Thoracic aorta (tissue), 2 donors: ENCODE data around the gene GPR107. TPM values are rescaled to one million over a fixed set of nuclear protein-coding genes. Genes with fewer than 3 reads are reported as not detected.

Experiments used
- ATAC-seq: fragments of 150-250 bp; one replicate; pipeline ENCODE4 v1.8.0; 2017; ENCODE audit warnings: low read depth; ENCODE audit not compliant: insufficient number of reproducible peaks, low FRiP score
- DNase-seq: peaks from one replicate; pipeline ENCODE4 v3.0.0-alpha.2; 2020; ENCODE audit warnings: low spot score
- H3K27ac ChIP-seq, 2 donors: fragments of 200-600 bp; sonication (generic); 1 replicate in 1 of 2; 2 replicates in 1 of 2; pipeline ENCODE4 v1.5.1; 2016; ENCODE audit warnings: mild to moderate bottlenecking in 2 of 2, moderate library complexity in 2 of 2
- H3K27me3 ChIP-seq: fragments of 200-600 bp; sonication (generic); replicated peaks from 2 replicates; pipeline ENCODE4 v1.6.0; 2016; ENCODE audit warnings: mild to moderate bottlenecking; ENCODE audit not compliant: insufficient read depth
- H3K36me3 ChIP-seq: fragments of 200-600 bp; sonication (generic); one replicate; pipeline ENCODE4 v1.5.1; 2016
- H3K4me1 ChIP-seq, 2 donors: fragments of 200-600 bp; sonication (generic); 1 replicate in 1 of 2; 2 replicates in 1 of 2; pipeline versions ENCODE4 v1.5.1 to v1.6.0; 2016; ENCODE audit warnings: low read depth in 2 of 2, mild to moderate bottlenecking in 1 of 2; ENCODE audit not compliant: control insufficient read depth in 1 of 2
- H3K4me3 ChIP-seq: fragments of 200-600 bp; sonication (generic); 2 replicates; pipeline ENCODE4 v1.5.1; 2016; ENCODE audit warnings: mild to moderate bottlenecking
- H3K9me3 ChIP-seq: fragments of 200-600 bp; sonication (generic); 2 replicates; pipeline ENCODE4 v1.5.1; 2016
- total RNA-seq, 2 donors: library from RNA; depleted of rRNA; stranded (reverse); fragments of >200 nt; gene quantifications; one replicate each; pipeline versions ENCODE4 v1.1.0 to v1.2.3, GENCODE V29; 2016
- TF ChIP-seq, protein P1 (sequence below): fragments of 200-600 bp; sonication (generic); IDR thresholded peaks from one replicate; pipeline ENCODE4 v1.5.1; 2019; ENCODE audit warnings: antibody characterized with exemption

The GPR107 gene
- total RNA-seq, 2 donors from 2014 or later = 47.5 to 51.9 TPM

DNA sequence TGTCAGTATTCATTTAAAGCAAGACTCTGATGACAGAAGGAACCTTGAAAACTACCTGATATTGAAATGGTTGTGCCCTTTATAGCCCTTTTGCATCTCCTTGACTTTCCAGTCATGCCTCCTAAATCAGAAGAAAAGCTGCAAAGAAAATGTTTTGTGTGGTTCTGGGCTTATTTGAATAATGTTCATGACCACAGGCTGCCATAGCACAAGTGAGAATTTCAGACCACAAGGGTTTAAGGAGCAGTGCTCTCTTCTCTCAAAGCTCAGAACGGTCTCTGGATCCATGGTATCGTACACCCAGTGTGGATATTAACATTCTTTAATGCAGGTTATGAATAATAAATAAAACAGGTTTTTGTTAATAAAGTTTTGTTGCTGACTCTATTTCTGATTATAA is 54.2 kb downstream of the GPR107 start:
- Histone ChIP-seq H3K27me3 (no peaks in the 10 kb centered on the region), H3K4me1 (peaks cover 0 to under 1% of the 10 kb centered on the region in 2 donors), H3K27ac (no peak overlapping the region), H3K9me3 (no peaks in the 10 kb centered on the region), H3K4me3 (no peak overlapping the region), H3K36me3 (peaks cover 13% of the 10 kb centered on the region)
- ATAC-seq = no peak
- no peak for DNase-seq
- TF ChIP-seq, protein P1, sequence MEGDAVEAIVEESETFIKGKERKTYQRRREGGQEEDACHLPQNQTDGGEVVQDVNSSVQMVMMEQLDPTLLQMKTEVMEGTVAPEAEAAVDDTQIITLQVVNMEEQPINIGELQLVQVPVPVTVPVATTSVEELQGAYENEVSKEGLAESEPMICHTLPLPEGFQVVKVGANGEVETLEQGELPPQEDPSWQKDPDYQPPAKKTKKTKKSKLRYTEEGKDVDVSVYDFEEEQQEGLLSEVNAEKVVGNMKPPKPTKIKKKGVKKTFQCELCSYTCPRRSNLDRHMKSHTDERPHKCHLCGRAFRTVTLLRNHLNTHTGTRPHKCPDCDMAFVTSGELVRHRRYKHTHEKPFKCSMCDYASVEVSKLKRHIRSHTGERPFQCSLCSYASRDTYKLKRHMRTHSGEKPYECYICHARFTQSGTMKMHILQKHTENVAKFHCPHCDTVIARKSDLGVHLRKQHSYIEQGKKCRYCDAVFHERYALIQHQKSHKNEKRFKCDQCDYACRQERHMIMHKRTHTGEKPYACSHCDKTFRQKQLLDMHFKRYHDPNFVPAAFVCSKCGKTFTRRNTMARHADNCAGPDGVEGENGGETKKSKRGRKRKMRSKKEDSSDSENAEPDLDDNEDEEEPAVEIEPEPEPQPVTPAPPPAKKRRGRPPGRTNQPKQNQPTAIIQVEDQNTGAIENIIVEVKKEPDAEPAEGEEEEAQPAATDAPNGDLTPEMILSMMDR = no peak

DNA sequence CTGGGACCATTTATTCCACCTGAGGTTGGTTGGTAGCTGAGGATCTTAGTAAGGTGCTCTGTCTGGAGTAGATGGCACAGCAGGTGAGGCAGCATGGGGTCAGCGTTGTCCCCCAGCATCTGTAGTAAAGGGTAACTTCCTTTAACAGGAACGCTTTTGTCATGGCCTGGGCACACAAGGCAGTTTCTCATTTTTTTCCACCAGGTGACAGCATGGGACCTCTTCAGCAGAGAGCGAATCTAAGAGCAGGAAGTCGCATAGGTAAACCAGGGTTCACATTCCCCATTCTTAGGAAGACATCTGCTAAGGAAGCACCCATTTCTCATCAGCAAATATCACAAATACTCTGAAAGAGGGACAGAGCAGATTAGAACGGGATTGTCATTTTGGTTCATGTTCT is 56.5 kb downstream of the GPR107 start:
- H3K27ac ChIP-seq = no peak overlapping the region
- no peak overlapping the region for H3K4me3 ChIP-seq
- DNase-seq (no peak), ATAC-seq (no peak)
- no peaks in the 10 kb centered on the region for H3K9me3 ChIP-seq
- peaks cover 13% of the 10 kb centered on the region for H3K36me3 ChIP-seq
- H3K27me3 ChIP-seq = no peaks in the 10 kb centered on the region
- no peaks in the 10 kb centered on the region for H3K4me1 ChIP-seq
- TF ChIP-seq, protein P1 = no peak

DNA sequence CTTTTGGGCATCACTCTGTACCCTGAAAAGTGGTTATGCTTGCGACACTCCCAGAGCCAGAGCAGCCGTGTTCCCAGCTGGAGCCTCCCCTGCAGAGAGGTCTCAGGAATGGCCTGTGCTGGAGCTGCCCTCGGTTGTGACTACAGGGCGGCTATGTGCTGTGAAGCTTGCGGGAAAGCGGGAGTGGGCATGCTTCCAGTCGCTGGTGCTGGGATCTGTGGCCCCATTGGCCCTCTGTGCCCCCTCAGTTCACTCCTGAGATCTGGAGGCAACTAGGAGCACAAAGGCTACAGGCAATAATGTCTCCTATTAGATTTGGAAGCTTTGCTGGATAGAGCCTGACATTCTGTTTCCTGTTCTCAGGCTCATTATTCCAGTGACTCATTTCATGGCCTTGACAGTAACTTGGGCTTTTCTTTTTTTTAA is 56.9 kb downstream of the GPR107 start:
- Histone ChIP-seq H3K9me3 (no peaks in the 10 kb centered on the region), H3K4me3 (no peak overlapping the region), H3K27ac (no peak overlapping the region), H3K36me3 (peaks cover 12% of the 10 kb centered on the region), H3K27me3 (no peaks in the 10 kb centered on the region), H3K4me1 (no peaks in the 10 kb centered on the region)
- ATAC-seq (no peak), DNase-seq (no peak)
- TF ChIP-seq, protein P1 = no peak

DNA sequence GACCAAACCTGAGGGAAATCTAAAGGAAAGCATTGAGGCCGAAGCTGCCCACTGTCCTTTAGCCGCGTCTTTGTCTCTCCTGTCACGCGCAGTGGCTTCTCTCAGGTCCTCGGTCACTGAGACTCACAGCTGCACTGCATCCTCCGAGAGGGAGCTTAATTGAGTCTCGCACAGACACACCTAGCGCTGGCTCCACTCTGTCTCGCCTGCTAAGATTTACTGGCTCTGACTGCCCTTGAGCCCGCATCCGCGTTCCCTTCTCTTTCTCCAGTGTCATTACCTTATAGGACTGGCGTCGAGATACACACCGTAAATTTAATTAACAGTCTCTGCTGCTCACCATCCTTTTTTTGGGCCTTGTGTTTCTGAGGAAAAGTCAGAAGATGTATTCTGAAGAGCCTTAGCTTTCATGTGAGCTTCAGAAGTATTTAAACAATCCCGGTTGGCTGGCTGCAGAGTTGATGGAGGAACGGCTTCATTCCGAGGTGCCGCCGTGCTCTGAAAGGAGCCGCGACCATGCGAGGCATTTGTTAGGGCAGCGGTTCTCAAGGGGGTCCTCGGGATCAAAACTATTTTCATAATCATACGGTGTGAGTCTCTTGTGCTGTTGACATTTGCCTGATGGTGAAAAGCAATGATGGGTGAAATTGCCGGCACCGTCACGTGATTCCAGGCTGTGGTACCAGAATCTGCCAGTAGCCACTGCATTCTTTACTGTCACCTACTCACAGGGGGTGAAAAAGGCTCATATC is 58.3 kb downstream of the GPR107 start:
- Histone ChIP-seq H3K9me3 (no peaks in the 10 kb centered on the region), H3K27me3 (no peaks in the 10 kb centered on the region), H3K4me3 (no peak overlapping the region), H3K27ac (no peak overlapping the region), H3K4me1 (no peaks in the 10 kb centered on the region), H3K36me3 (peaks cover 14% of the 10 kb centered on the region)
- DNase-seq (no peak), ATAC-seq (no peak)
- TF ChIP-seq, protein P1 = no peak

DNA sequence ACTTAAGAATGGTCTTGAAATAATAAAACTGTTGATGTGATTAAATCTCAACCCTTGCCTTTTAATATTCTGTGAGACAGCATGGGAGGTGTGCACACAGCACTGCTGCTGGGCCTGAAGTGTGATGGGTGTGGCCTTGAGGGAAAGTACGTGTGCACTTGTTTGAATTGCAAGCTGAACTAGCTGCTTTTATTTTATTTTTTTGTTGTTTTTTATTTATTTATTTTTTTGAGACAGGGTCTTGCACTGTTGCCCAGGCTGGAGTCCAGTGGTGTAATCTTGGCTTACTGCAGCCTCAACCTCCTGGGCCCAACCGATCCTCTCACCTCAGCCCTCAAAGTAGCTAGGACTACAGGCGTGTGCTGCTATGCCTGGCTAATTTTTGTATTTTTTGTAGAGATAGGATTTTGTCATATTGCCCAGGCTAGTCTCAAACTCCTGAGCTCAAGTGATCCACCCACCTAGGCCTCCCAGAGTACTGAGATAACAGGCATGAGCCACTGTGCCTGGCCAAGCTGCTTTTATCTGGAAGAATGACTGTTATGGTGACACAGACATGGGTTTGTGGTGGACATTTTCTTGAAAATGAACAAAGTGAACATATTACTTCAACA is 58.9 kb downstream of the GPR107 start:
- no peak overlapping the region for H3K27ac ChIP-seq
- H3K9me3 ChIP-seq = no peaks in the 10 kb centered on the region
- no peak overlapping the region for H3K4me3 ChIP-seq
- ATAC-seq (no peak), DNase-seq (no peak)
- H3K4me1 ChIP-seq = peaks cover 0 to 4% of the 10 kb centered on the region in 2 donors
- no peaks in the 10 kb centered on the region for H3K27me3 ChIP-seq
- TF ChIP-seq, protein P1 = no peak
- H3K36me3 ChIP-seq = peaks cover 14% of the 10 kb centered on the region
